Stimulated activated CD4-positive, alpha-beta T cell treated with anti-CD3 and anti-CD28 coated beads, Interleukin-1b, Interleukin-23, amount 100 ng/mL, for 1 hour (primary cell): ENCODE results near the gene PXMP4.

Source experiments
- DNase-seq, 2 donors: peaks; one replicate each; pipeline ENCODE4 v3.0.0-alpha.2; 2020; ENCODE audit warnings: low read depth in 2 of 2

The PXMP4 gene

GRCh38 chr20:33684533-33685327 is 35.4 kb downstream of the PXMP4 start:
- DNase-seq: no peak

- no peak for DNase-seq
Measured at GRCh38 chr20:33681728-33682353, 38.3 kb downstream of the PXMP4 start.

GRCh38 chr20:33681288-33681687 is 38.8 kb downstream of the PXMP4 start:
- no peak for DNase-seq

- DNase-seq: no peak
Measured at GRCh38 chr20:33680686-33681085, 39.4 kb downstream of the PXMP4 start.

GRCh38 chr20:33679758-33680485 is 40.2 kb downstream of the PXMP4 start:
- DNase-seq: no peak

GRCh38 chr20:33677991-33678702 is 42.0 kb downstream of the PXMP4 start:
- no peak for DNase-seq

- DNase-seq: no peak
Measured at GRCh38 chr20:33676652-33677645, 43.2 kb downstream of the PXMP4 start.

- DNase-seq: no peak
Measured at GRCh38 chr20:33676121-33676520, 44.0 kb downstream of the PXMP4 start.

- no peak for DNase-seq
Measured at GRCh38 chr20:33675136-33675959, 44.8 kb downstream of the PXMP4 start.

GRCh38 chr20:33674294-33675135 is 45.6 kb downstream of the PXMP4 start, which contains the start of gene NECAB3:
TSS of gene NECAB3 (minus strand) at chr20:33674428. CDS start at chr20:33674352, 76 bp downstream.
- no peak for DNase-seq

- DNase-seq: no peak
Measured at GRCh38 chr20:33673410-33674293, 46.5 kb downstream of the PXMP4 start.

GRCh38 chr20:33673114-33673409 is 47.0 kb downstream of the PXMP4 start:
- DNase-seq: no peak

- DNase-seq: no peak
Measured at GRCh38 chr20:33672426-33673113, 47.5 kb downstream of the PXMP4 start.

- DNase-seq: no peak
Measured at GRCh38 chr20:33671573-33672288, 48.4 kb downstream of the PXMP4 start.

- no peak for DNase-seq
Measured at GRCh38 chr20:33670715-33671499, 49.2 kb downstream of the PXMP4 start.
